ENCODE results near the gene ECD.
"Not testable (repeated sequence)": the region's sequence is repeated elsewhere in the genome, so short reads cannot be mapped to it uniquely, and the experiment has no call there.

The ECD gene

DNA sequence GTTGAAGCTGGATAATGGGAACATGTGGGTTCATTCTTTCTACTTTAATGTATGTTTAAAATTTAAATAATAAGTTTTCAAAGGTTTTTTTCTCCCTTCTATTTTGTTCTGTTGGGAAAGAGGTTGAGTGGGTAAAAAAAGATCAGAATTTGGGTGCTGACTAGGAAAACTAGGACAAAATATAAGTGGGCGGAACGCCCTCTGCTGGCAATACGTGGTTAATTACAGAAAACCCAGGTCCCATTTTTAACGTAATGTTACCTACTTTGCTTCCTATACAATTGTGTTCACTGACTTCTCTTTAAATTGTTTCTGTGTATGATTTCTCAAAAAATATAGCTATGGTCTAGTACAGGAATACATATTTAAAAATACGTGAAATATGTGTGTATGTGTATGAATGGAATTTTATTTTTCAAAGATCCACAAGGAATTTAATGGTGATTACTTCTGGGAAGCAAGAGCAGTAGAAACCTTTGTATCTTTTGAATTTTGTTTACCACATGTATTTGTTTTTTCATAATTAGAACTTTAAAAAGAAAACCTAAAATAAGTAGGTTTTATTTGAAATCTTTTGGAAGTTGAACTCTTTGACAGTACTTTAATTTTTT lies 8.7 kb downstream of the ECD start:
- peak; percentile 57 for DNase-seq

DNA sequence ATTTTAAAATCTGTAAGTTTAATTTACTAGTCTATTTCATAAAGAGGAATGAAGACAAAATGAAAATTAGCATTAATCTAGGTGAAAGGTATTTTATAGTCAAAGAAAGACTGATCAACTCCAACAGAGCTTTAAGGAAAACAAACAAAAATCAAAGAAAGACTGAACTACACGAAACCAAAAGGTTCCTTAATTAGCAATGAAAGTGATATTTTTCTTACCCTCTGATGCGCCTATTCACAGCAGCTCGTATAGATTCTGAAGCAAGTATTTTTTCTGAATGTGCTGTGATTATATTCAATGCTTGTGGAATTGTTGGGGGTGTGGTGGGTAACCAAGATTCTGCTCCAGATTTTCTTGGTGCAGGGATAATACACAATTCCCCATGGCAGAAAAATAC lies 11.8 kb downstream of the ECD start:
- DNase-seq: no peak

DNA sequence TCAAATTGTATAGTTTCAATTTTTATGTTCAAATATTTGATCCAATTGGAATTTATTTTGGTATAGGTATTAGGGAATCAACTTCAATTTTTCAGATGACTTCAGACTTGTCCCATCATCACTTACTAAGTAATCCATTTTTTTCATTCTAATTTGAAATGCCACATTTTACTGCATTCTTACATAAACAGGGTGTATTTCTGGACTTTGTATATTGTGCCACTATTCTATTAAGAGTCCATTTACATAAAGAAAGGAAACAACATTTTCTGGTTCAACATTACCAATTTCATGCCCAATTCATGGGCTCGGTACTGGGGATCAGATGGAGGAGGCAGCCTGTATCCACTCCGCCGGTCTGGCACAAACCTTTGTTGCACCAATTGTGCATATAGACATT lies 15.8 kb downstream of the ECD start:
- no peak for DNase-seq

DNA sequence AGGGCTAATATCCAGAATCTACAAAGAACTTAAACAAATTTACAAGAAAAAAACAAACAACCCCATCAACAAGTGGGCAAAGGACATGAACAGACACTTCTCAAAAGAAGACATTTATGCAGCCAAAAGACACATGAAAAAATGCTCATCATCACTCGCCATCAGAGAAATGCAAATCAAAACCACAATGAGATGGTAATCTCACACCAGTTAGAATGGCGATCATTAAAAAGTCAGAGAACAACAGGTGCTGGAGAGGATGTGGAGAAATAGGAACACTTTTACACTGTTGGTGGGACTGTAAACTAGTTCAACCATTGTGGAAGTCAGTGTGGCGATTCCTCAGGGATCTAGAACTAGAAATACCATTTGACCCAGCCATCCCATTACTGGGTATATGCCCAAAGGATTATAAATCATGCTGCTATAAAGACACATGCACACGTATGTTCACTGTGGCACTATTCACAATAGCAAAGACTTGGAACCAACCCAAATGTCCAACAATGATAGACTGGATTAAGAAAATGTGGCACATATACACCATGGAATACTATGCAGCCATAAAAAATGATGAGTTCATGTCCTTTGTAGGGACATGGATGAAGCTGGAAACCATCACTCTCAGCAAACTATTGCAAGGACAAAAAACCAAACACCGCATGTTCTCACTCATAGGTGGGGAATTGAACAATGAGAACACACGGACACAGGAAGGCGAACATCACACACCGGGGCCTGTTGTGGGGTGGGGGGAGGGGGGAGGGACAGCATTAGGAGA lies 17.0 kb downstream of the ECD start:
- DNase-seq: not testable (repeated sequence)

DNA sequence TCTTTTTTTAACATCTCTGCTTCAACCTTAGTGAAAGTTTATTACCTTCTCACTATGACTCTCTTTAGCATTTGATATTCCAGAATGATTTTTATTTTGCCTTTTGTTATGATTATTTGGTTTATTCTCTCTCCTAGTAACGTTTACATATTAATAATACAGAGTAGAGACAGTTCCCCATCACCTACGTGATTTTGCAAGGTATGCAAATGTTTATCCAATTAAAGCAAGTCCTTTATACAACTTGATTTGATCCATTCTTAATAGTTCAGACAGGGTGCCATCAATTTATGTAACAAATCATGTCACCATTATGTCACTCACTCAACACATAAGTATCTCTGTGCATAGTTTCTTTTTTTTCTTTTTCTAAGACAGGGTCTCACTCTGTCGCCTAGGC lies 26.2 kb downstream of the ECD start:
- no peak for DNase-seq

DNA sequence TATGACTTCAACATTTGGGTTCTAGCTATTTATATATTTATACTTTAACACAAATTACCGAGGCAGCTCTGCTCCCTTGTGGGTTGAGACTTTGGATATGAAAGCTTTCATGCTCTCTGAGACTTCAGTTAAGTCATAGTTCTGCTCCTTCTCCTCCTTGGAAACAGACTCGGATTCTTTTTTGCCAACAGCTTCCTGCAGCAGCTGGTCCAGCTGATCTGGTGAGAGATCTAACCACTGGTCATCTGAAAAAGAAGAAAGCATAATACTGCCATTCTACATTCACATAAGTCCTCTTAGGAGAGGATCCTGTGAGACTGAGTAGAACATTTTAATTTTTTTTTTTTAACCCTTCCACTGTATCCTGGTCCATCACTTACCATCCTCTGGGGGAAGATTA lies 28.6 kb downstream of the ECD start:
- DNase-seq: no peak

DNA sequence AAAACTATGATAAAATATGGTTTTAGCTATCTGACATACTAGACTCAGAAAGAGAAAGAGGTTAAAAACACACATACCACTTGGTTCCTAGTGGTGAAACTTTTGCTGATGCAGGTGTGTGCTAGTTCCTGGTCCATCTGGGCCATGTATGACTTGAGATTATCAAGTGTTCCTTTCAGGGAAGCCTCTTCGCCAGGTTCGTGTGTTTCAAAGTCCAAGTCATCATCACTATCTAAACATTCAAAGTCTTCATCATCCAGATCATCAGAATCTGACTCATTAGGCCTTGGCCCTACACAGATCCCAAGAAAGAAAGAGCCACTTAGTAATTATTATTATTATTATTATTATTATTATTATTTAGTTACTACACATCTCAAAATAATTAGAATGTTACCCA lies 31.2 kb downstream of the ECD start:
- no peak for DNase-seq

DNA sequence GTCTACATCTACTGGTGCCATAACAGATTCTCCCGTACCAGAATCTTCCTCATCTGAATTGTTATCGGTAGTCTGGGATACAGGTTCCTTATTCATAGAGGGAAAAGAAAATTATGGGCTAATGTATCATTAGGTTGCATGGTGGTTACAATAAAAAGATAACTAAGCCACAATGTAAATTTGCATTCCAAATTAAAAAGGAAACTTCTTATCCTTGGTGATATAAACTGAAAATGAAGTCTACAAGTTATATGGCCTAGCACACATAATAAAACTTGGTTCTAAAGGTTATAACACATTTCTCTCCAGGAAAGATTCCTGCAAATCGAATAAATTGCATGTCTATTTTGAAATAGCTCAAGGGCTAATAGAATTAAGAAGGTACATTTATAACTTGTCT lies 33.1 kb downstream of the ECD start:
- DNase-seq: no peak

DNA sequence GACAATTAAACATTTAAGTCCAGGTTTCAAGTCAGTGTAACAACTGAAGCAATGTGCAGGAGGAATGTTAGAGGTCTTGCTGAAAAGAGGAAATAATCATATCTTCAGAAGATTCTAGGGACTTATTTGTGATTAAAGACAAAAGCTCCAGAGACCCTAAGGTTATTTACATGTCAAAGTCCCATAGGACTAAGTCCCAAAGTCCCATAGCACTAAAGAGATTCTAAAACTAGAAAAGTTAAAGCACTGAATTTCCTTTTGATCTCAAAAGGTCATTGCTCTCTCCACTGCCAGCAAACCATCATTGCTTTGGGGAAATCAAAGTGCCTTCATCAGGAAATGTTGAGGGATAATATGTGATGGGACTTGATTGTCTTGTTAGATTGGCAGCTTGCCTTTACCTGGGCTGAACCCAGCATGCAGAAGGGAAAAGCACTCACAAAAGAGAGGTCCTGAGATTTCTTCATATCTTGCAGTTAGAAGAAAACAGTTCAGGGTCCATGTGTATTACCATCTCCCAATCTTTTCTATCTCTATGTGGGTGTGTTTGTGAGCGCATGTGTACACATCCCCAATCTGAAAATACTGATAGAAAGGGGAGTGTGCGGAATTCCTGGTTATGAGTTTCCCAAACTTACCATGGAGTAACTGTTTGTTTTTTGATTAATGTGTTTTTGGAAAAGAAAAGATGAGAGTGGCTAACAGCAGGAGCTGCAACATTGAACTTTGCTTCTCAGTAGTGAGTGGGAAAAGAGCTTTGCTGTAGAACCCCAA lies 35.7 kb downstream of the ECD start:
- DNase-seq: no peak

DNA sequence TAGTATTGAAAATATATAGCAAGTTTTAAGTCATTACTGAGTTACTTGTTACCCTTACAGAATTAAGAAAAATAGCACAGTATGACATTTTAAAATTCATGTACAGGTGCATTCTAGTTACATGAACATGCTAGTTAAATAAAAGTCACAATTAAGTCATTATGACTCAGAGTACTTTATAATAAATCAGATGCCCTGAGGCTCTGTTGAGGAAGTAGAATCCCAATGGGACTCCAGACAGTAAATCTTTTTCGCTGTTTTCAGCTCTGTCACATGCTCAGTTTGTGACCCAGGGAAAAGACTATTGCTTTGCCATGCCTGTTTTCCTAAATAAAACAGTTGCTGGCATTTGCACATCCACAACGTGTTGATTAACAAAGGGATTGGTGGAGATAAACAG lies 36.5 kb downstream of the ECD start:
- no peak for DNase-seq

DNA sequence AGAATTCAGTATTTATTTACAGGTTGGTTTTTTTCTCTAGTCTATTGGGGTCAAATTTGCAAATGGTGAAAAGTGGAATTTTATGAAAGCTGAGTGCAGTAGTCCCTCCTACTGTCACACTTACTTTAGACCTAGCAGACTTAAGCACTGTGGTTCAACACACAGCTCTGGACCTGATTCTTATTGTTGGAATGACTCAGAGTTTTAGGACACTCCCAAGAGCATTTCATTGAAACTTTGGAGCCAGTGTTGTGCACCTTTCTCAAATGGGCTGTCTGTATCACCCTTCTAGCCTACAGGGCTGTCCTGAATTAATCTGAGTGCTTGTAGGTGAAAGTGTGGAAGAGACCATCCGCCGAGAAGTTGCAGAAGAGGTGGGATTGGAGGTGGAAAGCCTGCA lies 41.5 kb downstream of the ECD start:
- DNase-seq: no peak

DNA sequence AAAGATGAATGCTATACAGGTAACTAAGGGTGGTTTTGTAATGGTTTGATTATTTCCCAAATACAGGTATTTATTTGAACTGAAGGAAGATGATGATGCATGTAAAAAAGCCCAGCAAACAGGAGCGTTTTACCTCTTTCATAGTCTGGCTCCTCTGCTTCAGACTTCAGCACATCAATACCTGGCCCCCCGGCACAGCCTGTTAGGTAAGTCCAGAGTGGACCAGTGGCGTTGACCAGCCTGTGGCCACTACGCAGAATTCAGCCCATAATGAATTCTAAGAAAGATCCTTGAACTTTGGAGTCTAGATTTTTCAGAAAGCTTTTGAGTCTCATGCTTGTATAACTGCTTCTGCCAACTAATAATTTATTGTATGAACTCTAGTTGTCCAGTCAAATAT lies 47.9 kb downstream of the ECD start:
- no peak for DNase-seq

DNA sequence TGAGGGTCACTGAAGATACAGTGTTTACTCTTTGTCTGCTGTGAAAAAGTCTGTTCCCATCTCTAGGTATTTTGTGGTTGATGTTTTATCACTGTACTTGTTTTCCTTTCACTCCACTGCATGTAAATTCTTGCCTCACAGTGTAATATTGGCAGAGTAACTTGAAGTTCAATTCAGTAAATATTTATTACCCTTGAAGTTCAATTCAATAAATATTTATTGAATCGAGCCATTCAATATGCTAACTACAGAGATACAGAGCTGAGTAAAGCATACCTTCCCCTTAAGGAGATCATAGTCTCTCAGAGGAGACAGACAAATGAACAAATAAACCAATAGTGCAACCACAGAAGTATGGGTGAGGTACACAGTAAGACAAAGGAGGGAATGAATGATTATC lies 48.4 kb downstream of the ECD start:
- no peak for DNase-seq

DNA sequence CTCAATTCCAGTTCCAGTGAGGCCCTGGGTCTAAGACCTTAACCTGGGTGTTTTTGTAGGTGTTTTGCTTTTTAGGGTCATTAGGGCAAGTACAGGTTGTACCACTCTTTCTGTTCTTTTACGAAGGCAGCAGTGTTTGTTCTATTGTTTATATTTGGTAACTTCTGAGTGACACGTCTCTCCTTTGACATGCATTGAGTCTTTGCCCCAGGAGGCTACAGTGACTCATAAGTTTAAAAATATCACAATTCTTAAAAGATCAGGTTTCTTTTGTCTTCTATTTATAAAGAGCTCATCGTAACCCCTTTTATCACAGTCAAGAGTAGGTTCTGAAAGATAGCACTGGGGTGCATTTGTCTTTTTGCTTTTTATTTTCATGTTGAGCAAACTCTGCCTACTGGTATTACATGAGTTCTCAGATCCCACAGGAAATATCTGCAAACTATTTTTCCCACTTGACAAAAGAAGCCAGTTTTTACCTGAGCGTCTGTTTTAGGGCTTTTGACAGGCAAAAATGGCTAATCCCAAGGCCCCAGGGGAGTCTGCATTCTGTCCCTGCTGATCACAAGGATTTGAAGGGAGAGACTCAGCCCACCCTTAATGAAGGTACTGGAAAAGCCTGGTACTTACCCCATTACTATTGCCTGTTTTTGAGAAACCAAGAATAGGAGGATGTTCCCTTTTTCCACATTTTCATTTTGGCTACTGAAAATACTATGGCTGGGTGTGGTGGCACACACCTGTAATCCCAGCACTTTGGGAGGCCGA lies 49.6 kb downstream of the ECD start:
- no peak for DNase-seq

DNA sequence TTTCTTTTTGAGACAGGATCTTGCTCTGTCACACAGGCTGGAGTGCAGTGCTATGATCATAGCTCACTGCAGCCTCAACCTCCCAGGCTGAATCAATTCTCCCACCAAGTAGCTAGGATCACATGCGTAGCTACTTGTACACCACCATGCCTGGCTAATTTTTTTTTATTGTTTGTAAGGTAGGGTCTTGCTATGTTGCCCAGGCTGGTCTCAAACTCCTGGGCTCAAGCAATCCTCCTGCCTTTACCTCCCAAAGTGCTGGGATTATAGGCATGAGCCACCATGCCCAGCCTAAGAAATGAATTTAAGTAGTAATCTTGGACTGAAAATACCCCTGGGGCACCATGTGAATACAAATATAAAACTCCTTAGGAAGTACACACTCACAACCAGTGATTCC lies 51.8 kb downstream of the ECD start:
- DNase-seq: no peak

DNA sequence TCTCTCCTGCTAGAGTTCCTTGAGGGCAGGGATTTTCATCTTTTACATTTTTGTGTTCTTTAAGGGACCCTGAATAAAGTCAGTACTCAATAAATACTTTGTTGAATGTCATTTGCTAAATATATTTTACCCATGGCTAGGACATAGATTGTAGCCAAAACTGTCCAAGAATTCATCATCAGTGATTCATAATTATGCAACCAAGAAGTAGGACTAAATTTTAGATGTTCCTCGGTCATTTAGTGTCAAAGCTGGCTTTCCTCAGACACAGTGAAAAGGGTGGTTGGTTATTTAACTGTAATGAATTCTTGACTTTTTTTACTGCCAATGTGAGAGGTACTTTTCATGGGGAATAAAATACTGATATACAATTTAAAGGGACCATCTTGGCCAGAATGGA lies 54.3 kb downstream of the ECD start:
- DNase-seq: no peak

DNA sequence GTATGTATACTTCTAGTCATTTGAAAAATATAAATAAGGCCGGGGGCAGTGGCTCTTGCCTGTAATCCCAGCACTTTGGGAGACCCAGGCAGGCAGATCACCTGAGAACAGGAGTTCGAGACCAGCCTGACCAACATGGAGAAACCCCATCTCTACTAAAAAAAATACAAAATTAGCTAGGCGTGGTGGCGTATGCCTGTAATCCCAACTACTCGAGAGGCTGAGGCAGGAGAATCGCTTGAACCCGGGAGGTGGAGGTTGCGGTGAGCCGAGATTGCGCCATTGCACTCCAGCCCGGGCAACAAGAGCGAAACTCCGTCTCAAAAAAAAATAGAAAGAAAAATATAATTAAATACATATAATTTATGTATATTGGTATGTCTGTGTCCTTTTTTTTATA lies 55.8 kb downstream of the ECD start:
- not testable (repeated sequence) for DNase-seq

DNA sequence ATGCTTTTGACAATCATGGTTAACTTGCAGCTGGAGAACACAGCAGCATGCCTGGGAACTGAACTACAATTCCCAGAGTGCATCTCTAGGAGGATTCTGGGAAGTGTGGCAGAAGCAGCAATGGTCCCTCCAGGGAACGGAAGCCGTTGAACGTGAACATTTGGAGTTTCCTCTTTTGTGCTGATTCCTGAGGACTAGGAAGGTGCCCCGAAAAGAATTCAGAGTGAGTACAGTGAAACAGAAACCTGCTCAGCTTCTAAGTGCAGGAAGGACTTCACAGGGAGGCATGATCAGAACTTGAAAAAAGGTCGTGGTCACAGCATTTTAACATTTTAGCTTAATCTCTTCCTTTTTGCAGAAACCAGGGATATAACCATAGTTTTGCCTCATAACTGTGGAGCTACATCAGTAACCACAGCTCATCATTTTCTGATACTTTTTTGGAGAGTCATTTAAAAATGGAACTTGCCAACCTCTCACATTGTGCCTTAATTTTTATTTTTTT lies 57.4 kb downstream of the ECD start, which contains the start of gene NUDT13:
NUDT13 (plus strand) TSS at position 111 of the 505 bp plus-strand sequence. CDS start 3,911 bp downstream, outside the sequence.
- DNase-seq: peak; percentile 58

DNA sequence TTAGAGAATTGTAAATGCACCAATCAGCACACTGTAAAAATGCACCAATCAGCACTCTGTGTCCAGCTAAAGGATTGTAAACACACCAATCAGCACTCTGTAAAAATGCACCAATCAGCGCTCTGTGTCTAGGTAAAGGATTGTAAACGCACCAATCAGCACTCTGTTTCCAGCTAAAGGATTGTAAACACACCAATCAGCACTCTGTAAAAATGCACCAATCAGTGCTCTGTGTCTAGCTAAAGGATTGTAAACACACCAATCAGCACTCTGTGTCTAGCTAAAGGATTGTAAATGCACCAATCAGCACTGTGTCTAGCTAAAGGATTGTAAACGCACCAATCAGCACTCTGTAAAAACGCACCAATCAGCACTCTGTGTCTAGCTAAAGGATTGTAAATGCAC lies 58.6 kb downstream of the ECD start:
- not testable (repeated sequence) for DNase-seq

DNA sequence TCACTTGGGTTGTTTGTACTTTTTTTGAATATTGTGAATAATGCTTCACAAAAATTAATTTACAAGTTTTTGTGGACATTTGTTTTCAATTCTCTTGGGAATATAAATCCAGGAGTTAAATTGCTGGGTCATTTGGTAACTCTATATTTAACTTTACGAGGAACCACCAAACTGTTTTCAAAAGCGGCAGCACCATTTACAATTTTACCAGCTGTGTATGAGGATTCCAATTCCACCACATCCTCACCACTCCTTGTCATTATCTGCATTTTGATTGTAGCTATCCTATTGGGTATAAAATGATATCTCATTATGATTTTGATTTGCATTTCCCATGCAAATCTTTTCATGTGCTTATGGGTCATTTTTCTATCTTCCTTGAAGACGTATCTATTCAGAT lies 61.5 kb downstream of the ECD start:
- no peak for DNase-seq

DNA sequence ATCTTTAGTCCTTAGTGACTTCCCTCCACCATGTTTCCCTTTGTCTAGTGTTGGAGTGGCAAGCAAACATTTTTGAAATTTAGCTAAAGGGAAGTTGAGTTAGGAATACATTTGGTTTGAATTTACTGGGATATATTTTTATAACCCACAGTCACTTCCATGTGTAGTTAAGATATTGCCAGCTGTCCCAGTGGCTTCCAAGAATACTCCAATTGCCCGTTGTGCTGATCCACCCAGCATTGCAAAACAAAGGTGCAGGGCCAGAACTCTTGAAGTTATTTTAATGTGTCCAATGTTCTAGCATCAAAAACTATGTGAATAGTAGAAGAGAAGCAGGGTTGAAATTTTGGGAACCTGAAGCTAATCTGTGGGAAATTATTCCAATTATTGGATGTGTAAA lies 68.7 kb downstream of the ECD start:
- DNase-seq: no peak

DNA sequence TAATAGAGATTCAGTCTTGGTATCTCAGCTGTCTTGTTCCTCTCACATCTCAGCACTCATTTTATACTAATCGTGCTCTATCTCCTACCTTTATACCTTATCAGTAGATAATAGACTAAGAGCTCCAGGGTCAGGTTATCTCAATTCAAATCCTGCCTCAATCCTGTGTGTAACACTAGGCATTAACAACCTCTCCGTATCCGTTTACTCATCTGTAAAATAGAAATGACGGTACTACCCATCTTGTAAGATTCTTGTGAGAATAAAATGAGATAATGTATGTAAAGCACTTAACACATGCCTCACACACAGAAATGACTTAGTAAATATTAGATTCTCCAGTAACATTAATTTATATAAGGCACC lies 70.5 kb downstream of the ECD start:
- no peak for DNase-seq
